Dermis blood vessel endothelial cell (primary cell): ENCODE measurements around the gene ANTXR1. TPM values are rescaled to one million over a fixed set of nuclear protein-coding genes. Genes with fewer than 3 reads are reported as not detected.
A peak's percentile ranks its signal among the peaks of the same experiment; 100 is the strongest.
"Not testable (repeated sequence)": the region's sequence is repeated elsewhere in the genome, so short reads cannot be mapped to it uniquely, and the experiment has no call there.

Source experiments
- DNase-seq: peaks from one replicate; pipeline ENCODE4 v3.0.0; 2010
- total RNA-seq: library from RNA; depleted of rRNA; stranded (reverse); fragments of >200 nt; gene quantifications from 2 replicates; pipeline ENCODE4 v1.2.3, GENCODE V29; 2014

The ANTXR1 gene
- total RNA-seq, 1 donor from 2014 or later: 0.68 TPM

DNA sequence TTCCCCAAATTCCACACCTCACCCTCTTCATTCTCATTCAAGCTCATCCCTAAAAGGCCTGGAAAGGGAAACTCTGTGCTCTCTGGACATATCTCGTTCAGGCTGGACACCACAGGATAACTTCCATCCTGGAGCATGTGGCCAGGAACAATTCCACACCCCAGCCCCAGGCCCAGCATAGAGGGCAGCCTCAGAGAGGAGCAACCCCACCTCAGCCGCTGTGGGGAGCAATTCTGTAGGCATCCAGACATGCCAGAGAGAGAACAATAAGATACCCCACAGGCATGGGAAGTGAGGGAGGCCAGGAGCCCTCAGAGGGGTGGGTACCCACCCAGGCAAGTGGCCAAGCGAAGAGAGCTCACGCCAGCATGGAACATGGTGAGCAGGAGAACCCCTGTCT lies 230.7 kb downstream of the ANTXR1 start:
- no peak for DNase-seq

DNA sequence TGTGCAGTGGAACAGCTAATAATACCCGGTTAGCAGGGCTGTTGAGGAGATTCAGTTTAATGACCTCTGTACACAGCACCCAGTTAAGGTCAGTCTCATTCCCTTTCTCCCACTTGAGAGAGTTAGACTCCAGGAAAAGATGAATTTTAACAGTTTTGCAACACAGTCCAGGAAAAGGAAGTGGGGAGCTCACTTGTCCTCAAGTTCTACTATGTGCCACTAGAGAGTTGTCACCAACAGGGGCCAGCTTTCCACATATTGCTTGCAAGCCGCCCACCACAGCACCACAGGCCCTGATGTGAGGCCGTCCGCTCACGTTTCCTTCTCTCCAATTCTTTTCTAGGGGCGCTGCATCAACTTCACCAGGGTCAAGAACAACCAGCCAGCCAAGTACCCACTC lies 231.9 kb downstream of the ANTXR1 start:
- DNase-seq: no peak

DNA sequence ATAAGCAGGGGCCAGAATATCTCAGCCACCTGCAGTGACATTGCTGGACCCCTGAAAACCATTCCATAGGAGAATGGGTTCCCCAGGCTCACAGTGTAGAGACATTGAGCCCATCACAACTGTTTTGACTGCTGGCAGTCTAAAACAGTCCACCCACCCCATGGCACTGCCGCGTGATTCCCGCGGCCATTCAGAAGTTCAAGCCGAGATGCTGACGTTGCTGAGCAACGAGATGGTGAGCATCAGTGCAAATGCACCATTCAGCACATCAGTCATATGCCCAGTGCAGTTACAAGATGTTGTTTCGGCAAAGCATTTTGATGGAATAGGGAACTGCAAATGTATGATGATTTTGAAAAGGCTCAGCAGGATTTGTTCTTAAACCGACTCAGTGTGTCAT lies 234.6 kb downstream of the ANTXR1 start:
- no peak for DNase-seq

DNA sequence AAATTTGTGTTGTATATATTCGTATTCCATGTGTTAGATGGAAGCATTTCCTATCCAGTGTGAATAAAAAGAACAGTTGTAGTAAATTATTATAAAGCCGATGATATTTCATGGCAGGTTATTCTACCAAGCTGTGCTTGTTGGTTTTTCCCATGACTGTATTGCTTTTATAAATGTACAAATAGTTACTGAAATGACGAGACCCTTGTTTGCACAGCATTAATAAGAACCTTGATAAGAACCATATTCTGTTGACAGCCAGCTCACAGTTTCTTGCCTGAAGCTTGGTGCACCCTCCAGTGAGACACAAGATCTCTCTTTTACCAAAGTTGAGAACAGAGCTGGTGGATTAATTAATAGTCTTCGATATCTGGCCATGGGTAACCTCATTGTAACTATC lies 235.3 kb downstream of the ANTXR1 start:
- DNase-seq: no peak

DNA sequence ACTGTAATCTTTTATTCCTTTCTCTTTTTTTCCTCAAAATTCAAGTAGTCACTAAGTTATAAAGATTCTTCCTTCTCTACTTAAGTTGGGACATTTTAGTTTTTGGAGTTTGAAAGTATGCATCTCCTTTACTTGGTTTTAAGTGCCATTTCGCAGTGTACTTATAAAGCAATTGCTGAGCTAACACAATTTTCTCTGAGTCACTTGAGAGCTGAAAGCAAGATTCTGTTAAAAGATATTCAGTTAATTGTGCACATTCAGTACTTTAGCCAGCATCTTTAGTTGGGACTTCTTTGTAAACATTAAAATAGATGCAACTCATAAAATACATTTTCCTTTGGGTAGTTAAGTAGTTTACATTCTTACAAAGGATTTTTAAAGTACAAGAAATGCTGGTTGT lies 238.0 kb downstream of the ANTXR1 start:
- DNase-seq: no peak

DNA sequence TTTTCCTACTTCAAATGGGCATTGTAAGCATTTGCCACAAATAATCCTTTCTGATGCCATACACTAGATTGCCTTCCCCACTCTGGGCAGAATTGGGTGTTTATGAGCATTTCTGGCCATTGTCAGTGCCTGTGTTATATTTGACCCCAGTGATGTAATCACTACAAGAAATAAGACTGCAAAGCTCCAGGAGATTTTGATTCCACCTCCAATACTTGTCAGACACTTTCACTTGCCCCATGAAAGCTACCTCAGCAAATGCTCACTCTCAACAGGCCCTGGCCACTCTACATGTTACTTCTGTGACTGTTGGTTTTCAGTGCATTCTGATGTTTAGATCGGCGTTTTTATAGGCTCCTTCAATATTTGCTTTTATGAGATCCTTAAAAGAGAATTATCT lies 239.0 kb downstream of the ANTXR1 start:
- no peak for DNase-seq

DNA sequence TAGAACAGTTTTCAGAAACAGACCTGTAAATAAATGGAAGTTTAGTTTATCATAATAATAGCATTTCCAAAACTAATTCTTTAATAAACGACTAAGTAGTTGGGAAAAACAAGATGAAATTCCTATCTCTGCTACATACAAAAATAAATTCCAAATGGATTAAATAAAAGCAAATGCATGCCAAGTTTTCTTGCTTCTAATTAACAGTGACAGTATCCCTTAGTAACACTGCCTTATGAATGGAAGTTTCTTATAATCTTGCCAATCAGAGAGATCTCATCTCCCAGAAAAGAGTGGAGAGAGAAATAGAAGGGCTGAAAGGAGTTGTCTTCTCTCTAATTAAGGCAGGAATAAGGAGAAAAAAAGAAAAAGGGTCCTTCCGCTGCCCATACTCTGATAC lies 240.1 kb downstream of the ANTXR1 start:
- peak; percentile 29 for DNase-seq

DNA sequence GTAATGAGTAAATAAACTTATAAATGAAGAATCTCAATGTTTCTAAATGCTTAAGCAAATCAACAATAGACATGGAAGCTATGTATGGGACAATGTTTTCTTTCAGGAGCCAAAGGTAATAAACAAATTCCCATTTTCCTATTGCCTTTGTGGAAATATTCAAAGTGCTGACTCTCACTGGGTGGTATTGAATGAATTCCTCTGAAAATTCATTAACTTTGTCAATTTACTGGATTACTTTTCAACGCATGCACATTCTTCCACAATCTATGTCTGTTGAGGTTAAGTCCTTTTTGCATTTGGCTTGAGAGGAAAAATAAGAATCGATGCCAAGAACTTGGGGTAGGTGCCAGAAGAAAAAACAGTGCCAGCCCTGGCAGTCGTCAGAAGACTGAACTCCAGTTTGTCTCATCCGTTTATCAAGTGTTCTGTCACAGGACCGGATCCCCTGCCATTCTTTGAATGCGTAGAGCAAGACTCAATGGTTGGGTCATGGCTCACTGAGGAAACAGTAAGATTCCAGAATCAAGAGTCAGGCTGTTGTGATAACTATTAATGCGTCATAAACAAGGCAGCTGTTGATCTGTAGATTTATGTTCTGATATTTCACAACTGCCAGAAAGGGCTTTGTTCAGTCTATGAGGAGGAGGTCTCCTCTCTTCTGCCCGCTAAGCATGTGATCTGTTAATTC lies 240.8 kb downstream of the ANTXR1 start:
- DNase-seq: peak; percentile 96

DNA sequence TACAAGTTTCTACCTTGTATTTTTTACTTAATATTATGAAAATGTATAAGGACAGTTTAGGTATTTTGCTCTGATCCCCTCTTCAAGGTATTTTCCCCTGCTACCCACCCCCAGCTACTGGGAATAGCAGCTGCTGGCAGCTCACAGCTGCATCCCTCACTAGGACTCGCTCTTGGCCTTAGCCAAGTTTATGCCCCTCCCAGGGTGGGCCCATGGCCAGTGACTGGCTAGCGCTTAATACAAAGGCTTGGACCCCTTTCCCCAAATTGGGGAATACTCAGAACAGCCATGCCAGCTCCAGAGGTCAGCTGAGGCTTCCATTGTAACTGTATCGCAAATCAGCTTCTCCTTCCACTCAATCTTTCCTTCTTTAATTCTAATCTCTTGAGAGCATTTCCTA lies 242.8 kb downstream of the ANTXR1 start:
- DNase-seq: peak; percentile 7

DNA sequence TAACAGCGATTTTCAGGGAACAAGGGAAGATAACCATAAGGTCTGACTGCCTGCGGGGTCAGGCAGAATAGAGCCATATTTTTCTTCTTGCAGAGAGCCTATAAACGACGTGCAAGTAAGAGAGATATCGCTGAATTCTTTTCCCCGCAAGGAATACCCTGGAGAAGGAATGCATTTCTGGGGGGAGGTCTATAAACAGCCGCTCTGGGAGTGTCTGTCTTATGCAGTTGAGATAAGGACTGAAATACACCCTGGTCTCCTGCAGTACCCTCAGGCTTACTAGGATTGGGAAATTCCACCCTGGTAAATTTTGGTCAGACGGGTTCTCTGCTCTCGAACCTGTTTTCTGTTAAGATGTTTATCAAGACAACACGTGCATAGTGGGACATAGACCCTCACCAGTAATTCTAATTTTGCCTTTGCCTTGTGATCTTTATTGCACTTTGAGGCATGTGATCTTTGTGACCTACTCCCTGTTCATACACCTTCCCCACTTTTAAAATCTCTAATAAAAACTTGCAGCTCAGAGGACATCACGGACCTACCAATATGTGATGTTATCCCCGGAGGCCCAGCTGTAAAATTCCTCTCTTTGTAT lies 247.1 kb downstream of the ANTXR1 start:
- DNase-seq: not testable (repeated sequence)

DNA sequence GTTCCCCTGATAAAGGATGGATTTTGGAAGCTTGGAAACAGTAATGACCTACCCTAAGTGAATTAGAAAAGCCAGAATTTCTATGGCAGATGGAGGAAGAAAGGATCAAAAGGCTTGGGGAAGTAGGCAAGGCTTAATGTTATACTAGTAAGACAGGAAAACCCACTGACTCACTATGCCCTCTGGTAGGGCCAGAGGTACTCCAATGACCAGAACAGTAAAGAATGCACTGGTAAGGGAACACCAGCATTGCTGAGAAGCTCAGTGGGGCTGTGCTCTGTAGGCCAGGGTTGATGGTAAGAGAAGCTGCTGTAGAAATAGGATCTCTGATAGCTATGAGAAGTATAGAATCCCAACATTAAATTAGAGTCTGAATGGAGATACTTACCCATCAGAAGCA lies 247.7 kb downstream of the ANTXR1 start:
- no peak for DNase-seq

DNA sequence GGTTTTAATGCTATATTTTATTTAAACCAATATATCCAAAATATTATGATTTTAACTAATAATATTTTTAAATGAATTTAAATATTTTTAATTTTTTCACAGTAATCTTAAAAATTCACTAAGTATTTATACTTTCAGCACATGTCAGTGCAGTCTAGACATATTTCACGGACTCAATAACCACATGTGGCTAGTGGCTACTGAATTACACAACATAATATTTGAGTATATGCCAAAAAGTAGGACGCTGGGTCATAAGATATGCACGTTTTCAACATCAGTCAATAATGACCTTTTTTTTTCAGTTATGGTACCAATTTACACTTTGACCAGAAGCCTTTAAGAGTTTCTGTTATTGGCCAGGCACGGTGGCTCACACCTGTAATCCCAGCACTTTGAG lies 256.4 kb downstream of the ANTXR1 start:
- DNase-seq: no peak

DNA sequence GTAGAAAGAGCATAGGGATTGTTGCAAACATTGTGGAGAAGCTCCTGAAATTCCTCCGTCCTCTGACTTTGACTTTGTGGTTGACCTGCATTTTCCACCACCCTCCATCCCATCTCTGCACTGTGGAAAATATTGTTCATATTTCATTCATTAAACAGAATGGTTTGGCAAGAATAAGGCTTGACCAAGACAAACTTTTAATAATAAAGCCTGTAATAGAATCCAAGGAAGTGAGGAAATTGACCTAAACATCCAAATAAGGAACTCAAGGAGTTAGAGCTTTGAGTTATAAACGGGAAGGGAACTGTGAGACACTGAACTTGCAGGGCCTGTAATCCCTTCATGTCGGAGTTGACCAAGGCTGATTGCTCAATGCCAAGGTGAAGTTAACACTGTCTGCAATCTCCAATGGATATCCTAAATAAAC lies 258.9 kb downstream of the ANTXR1 start:
- peak; percentile 36 for DNase-seq

DNA sequence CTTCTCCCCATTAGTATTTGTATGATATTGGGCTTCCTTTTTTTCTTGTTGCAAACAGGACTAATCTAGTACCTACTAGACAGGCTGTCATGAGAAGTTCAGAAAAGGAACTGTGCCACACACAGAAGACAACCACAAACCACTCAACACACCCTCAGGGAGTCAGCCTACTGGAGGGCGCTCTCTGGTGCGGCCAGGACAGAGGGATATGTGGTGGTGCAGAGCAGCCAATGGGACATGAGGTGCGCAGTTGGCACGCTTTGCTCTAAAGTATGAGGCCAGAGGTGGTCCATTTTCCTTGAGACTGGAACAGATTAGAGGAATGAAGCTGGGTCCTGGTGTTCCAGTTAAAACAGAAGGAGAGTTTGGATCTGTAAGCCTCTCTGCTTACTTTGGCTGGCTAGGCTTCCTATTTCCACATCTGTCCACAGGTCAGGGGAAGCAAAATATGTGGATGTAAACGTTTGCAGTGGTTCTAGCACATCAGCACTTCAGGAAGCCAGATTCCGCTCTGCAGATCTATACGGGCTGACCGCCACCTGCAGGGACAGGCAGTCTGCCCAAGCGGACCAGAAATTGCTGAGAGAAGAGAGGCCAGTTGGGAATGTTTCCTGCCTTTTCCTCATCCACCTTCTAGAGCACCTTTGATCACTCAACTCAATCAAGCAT lies 260.0 kb downstream of the ANTXR1 start:
- DNase-seq: peak; percentile 51

DNA sequence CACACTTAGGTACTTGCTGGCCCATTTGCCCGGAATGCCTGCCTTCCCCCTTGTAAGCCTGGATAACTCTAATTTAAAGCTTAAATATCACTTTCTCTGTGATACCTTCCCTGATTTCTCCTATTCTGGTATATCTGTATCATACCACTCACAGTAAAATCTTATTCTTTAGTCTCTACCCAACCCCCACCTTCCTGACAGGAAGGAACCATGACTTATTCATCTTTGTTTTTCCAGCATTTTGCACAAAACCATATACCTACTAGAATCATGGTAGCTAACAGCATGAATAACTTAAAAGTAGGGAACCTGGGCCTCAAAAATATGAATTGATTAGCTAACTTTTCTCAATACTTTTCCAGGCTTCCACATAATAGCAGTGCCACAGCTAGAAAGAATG lies 262.5 kb downstream of the ANTXR1 start:
- peak; percentile 65 for DNase-seq

DNA sequence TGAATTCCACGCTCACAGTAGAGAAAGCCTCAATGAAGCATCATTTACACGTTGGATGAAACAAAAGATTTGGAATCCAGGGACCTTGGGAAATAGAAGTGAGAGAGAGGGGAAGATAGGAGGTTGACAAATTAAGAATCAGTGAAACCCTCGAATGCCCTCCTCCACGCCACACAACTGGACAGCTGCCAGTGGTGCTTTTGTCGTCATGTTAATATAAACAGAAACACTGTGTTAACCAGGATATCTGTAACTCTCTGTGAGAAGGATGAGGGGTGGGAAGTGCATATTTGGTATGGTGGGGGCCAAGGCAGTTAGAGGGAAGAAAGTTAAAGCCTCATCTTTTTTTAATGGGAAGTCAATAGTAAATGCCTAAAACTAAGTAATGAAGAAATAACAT lies 265.4 kb downstream of the ANTXR1 start:
- peak; percentile 55 for DNase-seq

DNA sequence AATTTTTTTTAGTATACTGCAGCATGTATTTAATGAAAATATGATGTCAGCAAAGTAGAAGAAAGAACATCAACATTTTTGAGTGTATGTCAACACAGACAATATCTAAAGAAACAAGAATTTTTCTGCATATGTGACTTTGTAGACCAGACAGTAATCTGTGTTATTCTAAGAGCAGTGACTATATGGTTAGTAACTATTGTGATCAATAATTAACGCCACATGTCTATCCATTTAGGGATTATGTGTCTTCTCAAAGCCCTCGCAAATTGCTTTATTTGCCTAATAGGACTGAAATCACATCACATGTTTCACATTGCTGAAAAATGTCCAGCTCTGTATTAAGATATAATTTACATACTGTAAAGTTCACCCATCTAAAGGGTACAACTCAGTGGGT lies 266.2 kb downstream of the ANTXR1 start:
- DNase-seq: no peak

DNA sequence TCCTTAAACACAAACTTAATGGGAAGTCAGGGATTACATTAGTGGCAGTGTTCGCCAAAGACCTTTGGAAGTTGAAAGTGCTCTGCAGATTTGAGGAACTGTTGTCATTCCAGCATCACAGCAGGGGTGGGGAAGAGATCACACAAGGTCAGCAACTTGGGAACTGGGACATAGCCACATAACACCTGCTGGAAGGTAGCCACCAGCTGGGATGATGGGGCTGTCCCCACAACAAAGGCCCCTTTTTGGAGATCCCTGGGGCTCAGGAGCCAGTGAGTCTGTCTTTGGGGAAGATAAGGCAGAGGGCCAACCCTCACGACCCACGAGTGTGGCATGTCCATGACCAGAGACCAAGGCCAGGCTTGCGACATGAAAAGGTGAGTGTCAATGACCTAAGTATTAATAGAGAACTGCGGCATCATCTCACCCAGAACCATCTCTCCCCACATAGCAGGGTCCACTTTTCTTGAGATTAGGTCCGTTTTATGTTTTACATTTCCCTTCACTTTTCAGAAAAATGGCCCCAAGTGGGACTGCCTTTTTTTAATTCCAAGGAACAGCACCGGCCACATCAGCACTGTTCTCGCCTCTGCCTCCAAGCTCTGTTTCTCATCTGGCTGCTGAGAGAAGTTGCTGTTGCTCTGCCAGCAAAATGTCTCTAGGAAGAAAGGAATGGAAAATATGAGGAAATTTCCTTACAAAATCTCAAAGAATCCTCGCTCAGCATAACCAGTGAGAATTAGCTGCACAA lies 267.1 kb downstream of the ANTXR1 start:
- no peak for DNase-seq

DNA sequence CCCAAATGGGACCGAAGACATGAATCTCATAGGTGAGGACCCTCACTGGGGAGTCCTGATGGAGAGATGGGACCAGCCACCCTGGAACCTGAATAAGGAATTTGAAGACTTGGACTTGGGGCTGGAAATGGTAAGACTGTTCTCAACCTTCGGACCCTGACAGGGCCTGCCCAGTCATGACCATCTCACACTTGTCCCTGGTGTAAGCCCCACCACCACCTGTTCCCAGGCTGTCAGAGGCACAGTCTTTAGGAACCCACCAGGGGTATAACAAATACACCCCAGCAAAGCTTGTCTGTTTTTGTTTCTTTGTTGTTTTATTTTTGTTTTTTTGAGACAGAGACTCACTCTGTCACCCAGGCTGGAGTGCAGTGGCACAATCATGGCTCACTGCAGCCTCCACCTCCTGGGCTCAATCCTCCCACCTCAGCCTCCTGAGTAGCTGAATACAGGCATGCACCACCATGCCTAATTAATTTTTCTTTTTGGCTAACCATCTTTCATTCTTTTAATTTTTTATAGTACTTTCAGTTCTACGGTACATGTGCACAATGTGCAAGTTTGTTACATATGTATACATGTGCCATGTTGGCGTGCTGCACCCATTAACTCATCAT lies 267.9 kb downstream of the ANTXR1 start:
- no peak for DNase-seq

DNA sequence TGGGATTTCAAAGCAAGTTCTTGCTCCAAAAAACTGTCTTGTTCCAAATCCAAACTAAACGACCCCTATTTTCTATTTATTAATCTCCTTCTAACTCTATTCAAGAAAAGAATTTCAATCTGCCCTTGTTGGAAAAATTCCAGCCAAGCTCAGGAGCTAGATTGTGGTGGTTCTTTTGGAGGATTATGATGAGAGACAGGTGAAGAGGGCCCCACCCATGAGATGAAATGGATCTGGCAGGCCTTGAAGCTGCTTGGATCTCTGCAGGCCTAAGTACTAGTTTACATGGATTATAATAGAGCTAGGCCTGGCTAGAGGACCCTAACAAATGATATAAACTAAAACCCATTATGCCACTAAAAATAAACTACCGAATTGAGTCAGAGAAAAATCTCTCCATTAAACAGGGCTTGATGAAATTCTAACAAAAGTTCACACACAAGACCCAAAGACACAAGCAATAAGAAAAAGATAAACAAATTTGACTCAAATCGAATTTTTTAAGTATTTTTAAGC lies 272.5 kb downstream of the ANTXR1 start:
- DNase-seq: no peak

DNA sequence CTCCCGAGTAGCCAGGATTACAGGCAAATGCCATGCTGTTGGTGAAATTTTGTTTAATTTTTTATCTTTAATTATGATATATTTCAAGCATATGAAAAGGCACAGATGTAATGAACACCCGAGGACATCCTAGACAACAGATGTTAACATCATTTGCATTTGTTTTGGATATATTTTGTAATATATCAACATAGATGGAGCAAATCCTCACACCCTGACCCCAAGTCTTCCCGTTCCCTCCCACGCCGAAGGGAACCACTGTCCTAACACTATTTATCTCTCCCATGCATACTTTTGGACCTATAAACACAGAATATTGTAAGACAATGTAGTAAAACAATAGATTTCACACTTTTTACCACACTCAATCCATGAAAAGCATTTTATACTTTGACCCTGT lies 274.6 kb downstream of the ANTXR1 start:
- no peak for DNase-seq

DNA sequence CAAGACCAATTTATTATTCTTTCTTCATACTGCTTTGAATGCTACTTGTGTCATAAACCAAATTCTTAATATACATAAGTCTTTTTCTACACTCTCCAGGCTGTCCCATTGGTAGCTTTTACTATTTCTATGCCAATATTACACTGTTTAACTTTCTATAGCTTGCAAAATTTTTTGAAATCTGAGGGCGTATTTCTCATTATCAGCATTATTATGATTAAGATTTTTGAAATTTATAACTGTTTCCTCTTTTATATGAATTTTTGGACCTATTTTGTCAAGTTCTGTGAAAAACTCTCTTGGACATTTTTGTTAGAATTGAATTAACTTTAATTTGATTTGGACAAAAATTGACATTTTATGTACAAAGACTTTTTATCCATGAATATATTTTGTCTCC lies 275.4 kb downstream of the ANTXR1 start:
- no peak for DNase-seq
